ENCODE data around the gene SRRM2. TPM values are rescaled to one million over a fixed set of nuclear protein-coding genes. Genes with fewer than 3 reads are reported as not detected.

Gene SRRM2
- total RNA-seq, 2 experiments from 2014 or later, result 1,187 to 1,199 TPM

- Mint-ChIP-seq H3K36me3 (ENCODE audit: low read depth) (peaks cover 38% of the 10 kb centered on the region), H3K9me3 (no peaks in the 10 kb centered on the region), H3K27ac (no peak overlapping the region), H3K4me3 (no peak overlapping the region), H3K27me3 (no peaks in the 10 kb centered on the region), H3K4me1 (ENCODE audit: low read depth) (no peaks in the 10 kb centered on the region)
- Histone ChIP-seq H3K4me3 (ENCODE audit: low read length) (no peak overlapping the region), H3K36me3 (ENCODE audit: insufficient read depth, low read length) (peaks cover 86% of the 10 kb centered on the region), H3K27me3 (ENCODE audit: control insufficient read depth in 1 of 2, insufficient read depth in 2 of 2, low read length in 2 of 2) (no peaks in the 10 kb centered on the region), H3K27ac (ENCODE audit: low read depth in 1 of 2, low read length in 2 of 2) (no peak overlapping the region), H3K9me3 (ENCODE audit: control insufficient read depth in 1 of 2, insufficient read depth in 1 of 2, low read length in 2 of 2) (no peaks in the 10 kb centered on the region), H3K4me1 (ENCODE audit: insufficient read depth, low read length) (no peaks in the 10 kb centered on the region)
- intact Hi-C loops (cut with DNase I, micrococcal nuclease), result no loop called here
- no peak for ATAC-seq (ENCODE audit: poor library complexity)
- TF ChIP-seq CTCF (IDR thresholded peaks at IDR 0.05), result no peak
- no peak for DNase-seq
- ChIA-PET CTCF (no interaction called here), POLR2A (no interaction called here)
Observed at GRCh38 chr16:2704166-2704982, 48.1 kb upstream of the SRRM2 start.

- POLR2A ChIA-PET, result no interaction called here
- intact Hi-C loops (cut with DNase I, micrococcal nuclease), result no loop called here
Observed at GRCh38 chr16:2704983-2705275, 47.5 kb upstream of the SRRM2 start.

GRCh38 chr16:2705351-2705750 is 47.1 kb upstream of the SRRM2 start:
- H3K4me3 ChIP-seq (ENCODE audit: low read length), result no peak overlapping the region
- no peaks in the 10 kb centered on the region for H3K27me3 ChIP-seq (ENCODE audit: control insufficient read depth in 1 of 2, insufficient read depth in 2 of 2, low read length in 2 of 2)
- H3K27ac Mint-ChIP-seq, result no peak overlapping the region
- H3K9me3 Mint-ChIP-seq, result no peaks in the 10 kb centered on the region
- DNase-seq (no peak), ATAC-seq (ENCODE audit: poor library complexity) (no peak)
- H3K36me3 Mint-ChIP-seq (ENCODE audit: low read depth), result peaks cover 31% of the 10 kb centered on the region
- no peaks in the 10 kb centered on the region for H3K4me1 ChIP-seq (ENCODE audit: insufficient read depth, low read length)
- H3K36me3 ChIP-seq (ENCODE audit: insufficient read depth, low read length), result peaks cover 79% of the 10 kb centered on the region
- no peak for TF ChIP-seq CTCF (IDR thresholded peaks at IDR 0.05)
- ChIA-PET POLR2A (no interaction called here), CTCF (no interaction called here)
- intact Hi-C loops (cut with DNase I, micrococcal nuclease), result no loop called here
- H3K27ac ChIP-seq (ENCODE audit: low read depth in 1 of 2, low read length in 2 of 2), result no peak overlapping the region
- H3K4me1 Mint-ChIP-seq (ENCODE audit: low read depth), result no peaks in the 10 kb centered on the region
- no peaks in the 10 kb centered on the region for H3K9me3 ChIP-seq (ENCODE audit: control insufficient read depth in 1 of 2, insufficient read depth in 1 of 2, low read length in 2 of 2)
- no peak overlapping the region for H3K4me3 Mint-ChIP-seq
- no peaks in the 10 kb centered on the region for H3K27me3 Mint-ChIP-seq

More at GRCh38 chr16:2704983-2705275, 47.5 kb upstream of the SRRM2 start:
- H3K4me1 Mint-ChIP-seq (ENCODE audit: low read depth), result no peaks in the 10 kb centered on the region
- no peak for DNase-seq
- no peaks in the 10 kb centered on the region for H3K27me3 ChIP-seq (ENCODE audit: control insufficient read depth in 1 of 2, insufficient read depth in 2 of 2, low read length in 2 of 2)
- H3K27ac Mint-ChIP-seq, result no peak overlapping the region
- CTCF ChIA-PET, result no interaction called here
- no peak for ATAC-seq (ENCODE audit: poor library complexity)
- H3K36me3 ChIP-seq (ENCODE audit: insufficient read depth, low read length), result peaks cover 81% of the 10 kb centered on the region
- no peaks in the 10 kb centered on the region for H3K9me3 ChIP-seq (ENCODE audit: control insufficient read depth in 1 of 2, insufficient read depth in 1 of 2, low read length in 2 of 2)
- peaks cover 35% of the 10 kb centered on the region for H3K36me3 Mint-ChIP-seq (ENCODE audit: low read depth)
- H3K9me3 Mint-ChIP-seq, result no peaks in the 10 kb centered on the region
- H3K4me1 ChIP-seq (ENCODE audit: insufficient read depth, low read length), result no peaks in the 10 kb centered on the region
- no peaks in the 10 kb centered on the region for H3K27me3 Mint-ChIP-seq
- TF ChIP-seq CTCF (IDR thresholded peaks at IDR 0.05), result no peak
- H3K4me3 ChIP-seq (ENCODE audit: low read length), result no peak overlapping the region
- no peak overlapping the region for H3K4me3 Mint-ChIP-seq
- H3K27ac ChIP-seq (ENCODE audit: low read depth in 1 of 2, low read length in 2 of 2), result no peak overlapping the region
